K562 (cell line): ENCODE data around the gene WDR64. TPM values are rescaled to one million over a fixed set of nuclear protein-coding genes. Genes with fewer than 3 reads are reported as not detected.

Source experiments
- ADNP ChIP-seq: fragments of 200-800 bp; sonication (Bioruptor generic); IDR thresholded peaks from 2 replicates; pipeline ENCODE4 v1.6.1; 2016; ENCODE audit warnings: missing genetic modification characterization, missing compliant biosample characterization
- BDP1 ChIP-seq: IDR thresholded peaks from 3 replicates; pipeline ENCODE4 v1.6.1; 2011; ENCODE audit not compliant: insufficient read length, insufficient read depth
- CHD2 ChIP-seq: IDR thresholded peaks from 2 replicates; pipeline ENCODE4 v1.6.1; 2011; ENCODE audit warnings: low read depth, low read length
- DPF2 ChIP-seq: fragments of 450-650 bp; IDR thresholded peaks from 2 replicates; pipeline ENCODE4 v1.6.1; 2016
- ERF ChIP-seq: fragments of 450-650 bp; formaldehyde crosslinking; IDR thresholded peaks from 2 replicates; pipeline ENCODE4 v1.4.0; 2020; ENCODE audit warnings: mild to moderate bottlenecking, mixed read lengths
- KLF10 ChIP-seq: fragments of 250-450 bp; sonication (Bioruptor Pico); IDR thresholded peaks from 2 replicates; pipeline ENCODE4 v1.6.1; 2021; ENCODE audit warnings: matching md5 sums
- NUFIP1 ChIP-seq: fragments of 450-650 bp; IDR thresholded peaks from 2 replicates; pipeline ENCODE4 v1.6.1; 2018; ENCODE audit not compliant: partially characterized antibody
- RFX1 ChIP-seq: fragments of 450-650 bp; IDR thresholded peaks from 2 replicates; pipeline ENCODE4 v1.6.1; 2016; ENCODE audit warnings: mild to moderate bottlenecking, moderate library complexity
- SIX5 ChIP-seq, 2 experiments: IDR thresholded peaks; 2 replicates each; pipeline ENCODE4 v1.6.1; 2011; ENCODE audit warnings: low read length in 2 of 2, borderline replicate concordance in 1 of 2, low read depth in 1 of 2, mild to moderate bottlenecking in 1 of 2, moderate library complexity in 1 of 2; ENCODE audit not compliant: insufficient read depth in 1 of 2
- SP1 ChIP-seq: sonication (generic); formaldehyde crosslinking; IDR thresholded peaks from 2 replicates; pipeline ENCODE4 v1.8.1; 2022; ENCODE audit warnings: mild to moderate bottlenecking, missing genetic modification reagents
- TCFL5 ChIP-seq: fragments of 250-450 bp; sonication (Bioruptor Pico); conservative IDR thresholded peaks from 2 replicates; pipeline ENCODE4 v1.6.1; 2021; ENCODE audit warnings: mild to moderate bottlenecking, moderate library complexity, matching md5 sums
- ZBTB33 ChIP-seq: sonication (generic); formaldehyde crosslinking; IDR thresholded peaks from 2 replicates; pipeline ENCODE4 v1.8.1; 2023; ENCODE audit warnings: mild to moderate bottlenecking, missing genetic modification reagents
- ZNF445 ChIP-seq: fragments of 250-450 bp; sonication (Bioruptor Pico); IDR thresholded peaks from 2 replicates; pipeline ENCODE4 v1.4.0; 2020; ENCODE audit warnings: low read depth, mild to moderate bottlenecking, moderate library complexity
- ZNF449 ChIP-seq: fragments of 250-450 bp; sonication (Bioruptor Pico); IDR thresholded peaks from 2 replicates; pipeline ENCODE4 v1.8.0; 2022; ENCODE audit warnings: moderate library complexity, mild to moderate bottlenecking, inconsistent platforms
- polyA plus RNA-seq, 8 experiments: library from polyadenylated mRNA; depleted of rRNA in 4 of 8; stranded (reverse) in 5 of 8; unstranded in 3 of 8; fragments of >200 nt; fragmentation: Nextera tagmentation in 2 of 8; fragmentation: Illumina TruSeq in 1 of 8; extraction: Ambion mirVana in 2 of 8; extraction: Trizol in 1 of 8; gene quantifications; 2 replicates each; pipeline versions ENCODE4 v1.2.1 to v1.2.3, GENCODE V29; 2011 to 2014; ENCODE audit warnings: inconsistent platforms in 1 of 8, missing spikeins in 1 of 8
- total RNA-seq, 7 experiments: library from RNA; depleted of rRNA in 6 of 7; stranded (reverse); fragments of >200 nt in 6 of 7; fragmentation: Illumina TruSeq in 2 of 7; extraction: Trizol in 2 of 7; gene quantifications; 2 replicates each; pipeline versions ENCODE4 v1.2.1 to v1.2.3, GENCODE V29; 2011 to 2021; ENCODE audit warnings: low replicate concordance in 1 of 7
- TF ChIP-seq, protein P1 (sequence below): sonication (generic); formaldehyde crosslinking; IDR thresholded peaks from 2 replicates; pipeline ENCODE4 v1.8.1; 2023; ENCODE audit warnings: missing genetic modification reagents, mild to moderate bottlenecking, borderline replicate concordance
- TF ChIP-seq, protein P2 (sequence below): sonication (generic); IDR thresholded peaks from 2 replicates; pipeline ENCODE4 v1.6.1; 2016
- TF ChIP-seq, protein P3 (sequence below): IDR thresholded peaks from 2 replicates; pipeline ENCODE4 v1.6.1; 2012; ENCODE audit warnings: low read depth, low read length, improper control_type of control experiment, borderline replicate concordance

WDR64 gene
- total and polyA plus RNA-seq, 9 of the 15 experiments (the other 6 are each of a cell fraction or from before 2014, with no cell fraction given): 0.06 to 0.29 (median 0.19) TPM; not detected in 5

DNA sequence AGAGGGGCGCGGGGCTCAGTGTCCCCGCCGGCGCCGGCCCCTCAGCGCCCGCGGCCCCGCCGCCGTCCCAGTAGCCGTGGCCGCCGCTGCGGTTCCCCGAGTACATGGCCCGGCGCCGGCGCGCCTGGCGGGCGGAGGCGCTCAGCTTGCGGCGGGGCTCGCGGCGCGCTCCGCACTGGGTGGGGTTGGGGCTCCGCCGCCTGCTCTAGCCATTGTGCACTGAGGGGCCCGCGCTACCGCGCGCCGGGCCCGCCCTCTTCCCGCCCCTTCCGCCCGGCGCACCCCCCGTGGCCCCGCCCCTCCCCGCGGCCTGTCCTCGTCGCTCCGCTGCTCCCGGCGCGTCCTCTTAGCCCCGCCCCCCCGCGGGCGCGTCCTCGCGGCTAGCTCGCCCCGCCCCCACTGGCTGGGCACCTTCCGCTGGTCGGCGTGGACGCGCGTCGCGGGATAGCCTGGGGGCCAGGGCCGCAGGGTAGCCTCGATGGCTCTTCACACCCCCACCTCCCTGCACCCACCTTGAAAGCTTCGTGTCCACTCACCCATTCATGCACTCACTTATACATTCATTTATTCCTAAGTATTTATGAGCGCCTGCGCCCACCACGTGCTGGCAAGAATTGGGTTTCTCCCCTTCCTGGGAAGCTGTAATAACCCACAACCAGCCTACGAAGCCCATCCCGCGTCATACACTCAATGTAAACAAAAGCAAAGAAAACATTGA lies 11.8 kb upstream of the WDR64 start, which contains the start of the genes CHML and OPN3 (continued):
- TF ChIP-seq ZNF445 (no peak), ZBTB33 (CRISPR knock-in tag) (no peak; the same call in 1 of the 2 replicates), TCFL5 (CRISPR knock-in tag) (no peak), NUFIP1 (peak; percentile 24), KLF10 (no peak), CHD2 (0 out of 2 replicates have a peak, but pooled peaks have one; percentile 40), ADNP (tag) (no peak), ZNF449 (CRISPR knock-in tag) (no peak), RFX1 (no peak), DPF2 (no peak; the same call in 1 of the 2 replicates), SIX5 (IDR thresholded peaks at IDR 0.05; ENCODE audit: borderline replicate concordance in 1 of 2, insufficient read depth in 1 of 2, low read depth in 1 of 2, low read length in 2 of 2) (no peak), SP1 (CRISPR knock-in tag) (peak; percentile 84; the same call in 1 of the 2 replicates), BDP1 (no peak), ERF (CRISPR knock-in tag) (0 out of 2 replicates have a peak, but pooled peaks have one; percentile 25)
- TF ChIP-seq, protein P1, sequence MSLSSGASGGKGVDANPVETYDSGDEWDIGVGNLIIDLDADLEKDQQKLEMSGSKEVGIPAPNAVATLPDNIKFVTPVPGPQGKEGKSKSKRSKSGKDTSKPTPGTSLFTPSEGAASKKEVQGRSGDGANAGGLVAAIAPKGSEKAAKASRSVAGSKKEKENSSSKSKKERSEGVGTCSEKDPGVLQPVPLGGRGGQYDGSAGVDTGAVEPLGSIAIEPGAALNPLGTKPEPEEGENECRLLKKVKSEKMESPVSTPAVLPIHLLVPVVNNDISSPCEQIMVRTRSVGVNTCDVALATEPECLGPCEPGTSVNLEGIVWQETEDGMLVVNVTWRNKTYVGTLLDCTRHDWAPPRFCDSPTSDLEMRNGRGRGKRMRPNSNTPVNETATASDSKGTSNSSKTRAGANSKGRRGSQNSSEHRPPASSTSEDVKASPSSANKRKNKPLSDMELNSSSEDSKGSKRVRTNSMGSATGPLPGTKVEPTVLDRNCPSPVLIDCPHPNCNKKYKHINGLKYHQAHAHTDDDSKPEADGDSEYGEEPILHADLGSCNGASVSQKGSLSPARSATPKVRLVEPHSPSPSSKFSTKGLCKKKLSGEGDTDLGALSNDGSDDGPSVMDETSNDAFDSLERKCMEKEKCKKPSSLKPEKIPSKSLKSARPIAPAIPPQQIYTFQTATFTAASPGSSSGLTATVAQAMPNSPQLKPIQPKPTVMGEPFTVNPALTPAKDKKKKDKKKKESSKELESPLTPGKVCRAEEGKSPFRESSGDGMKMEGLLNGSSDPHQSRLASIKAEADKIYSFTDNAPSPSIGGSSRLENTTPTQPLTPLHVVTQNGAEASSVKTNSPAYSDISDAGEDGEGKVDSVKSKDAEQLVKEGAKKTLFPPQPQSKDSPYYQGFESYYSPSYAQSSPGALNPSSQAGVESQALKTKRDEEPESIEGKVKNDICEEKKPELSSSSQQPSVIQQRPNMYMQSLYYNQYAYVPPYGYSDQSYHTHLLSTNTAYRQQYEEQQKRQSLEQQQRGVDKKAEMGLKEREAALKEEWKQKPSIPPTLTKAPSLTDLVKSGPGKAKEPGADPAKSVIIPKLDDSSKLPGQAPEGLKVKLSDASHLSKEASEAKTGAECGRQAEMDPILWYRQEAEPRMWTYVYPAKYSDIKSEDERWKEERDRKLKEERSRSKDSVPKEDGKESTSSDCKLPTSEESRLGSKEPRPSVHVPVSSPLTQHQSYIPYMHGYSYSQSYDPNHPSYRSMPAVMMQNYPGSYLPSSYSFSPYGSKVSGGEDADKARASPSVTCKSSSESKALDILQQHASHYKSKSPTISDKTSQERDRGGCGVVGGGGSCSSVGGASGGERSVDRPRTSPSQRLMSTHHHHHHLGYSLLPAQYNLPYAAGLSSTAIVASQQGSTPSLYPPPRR: no peak
- TF ChIP-seq, protein P2, sequence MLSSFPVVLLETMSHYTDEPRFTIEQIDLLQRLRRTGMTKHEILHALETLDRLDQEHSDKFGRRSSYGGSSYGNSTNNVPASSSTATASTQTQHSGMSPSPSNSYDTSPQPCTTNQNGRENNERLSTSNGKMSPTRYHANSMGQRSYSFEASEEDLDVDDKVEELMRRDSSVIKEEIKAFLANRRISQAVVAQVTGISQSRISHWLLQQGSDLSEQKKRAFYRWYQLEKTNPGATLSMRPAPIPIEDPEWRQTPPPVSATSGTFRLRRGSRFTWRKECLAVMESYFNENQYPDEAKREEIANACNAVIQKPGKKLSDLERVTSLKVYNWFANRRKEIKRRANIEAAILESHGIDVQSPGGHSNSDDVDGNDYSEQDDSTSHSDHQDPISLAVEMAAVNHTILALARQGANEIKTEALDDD: no peak
- TF ChIP-seq, protein P3, sequence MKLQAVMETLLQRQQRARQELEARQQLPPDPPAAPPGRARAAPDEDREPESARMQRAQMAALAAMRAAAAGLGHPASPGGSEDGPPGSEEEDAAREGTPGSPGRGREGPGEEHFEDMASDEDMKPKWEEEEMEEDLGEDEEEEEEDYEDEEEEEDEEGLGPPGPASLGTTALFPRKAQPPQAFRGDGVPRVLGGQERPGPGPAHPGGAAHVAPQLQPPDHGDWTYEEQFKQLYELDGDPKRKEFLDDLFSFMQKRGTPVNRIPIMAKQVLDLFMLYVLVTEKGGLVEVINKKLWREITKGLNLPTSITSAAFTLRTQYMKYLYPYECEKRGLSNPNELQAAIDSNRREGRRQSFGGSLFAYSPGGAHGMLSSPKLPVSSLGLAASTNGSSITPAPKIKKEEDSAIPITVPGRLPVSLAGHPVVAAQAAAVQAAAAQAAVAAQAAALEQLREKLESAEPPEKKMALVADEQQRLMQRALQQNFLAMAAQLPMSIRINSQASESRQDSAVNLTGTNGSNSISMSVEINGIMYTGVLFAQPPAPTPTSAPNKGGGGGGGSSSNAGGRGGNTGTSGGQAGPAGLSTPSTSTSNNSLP: no peak
